Esophagus (tissue), 2 donors: ENCODE measurements around the gene ISL1. TPM values are rescaled to one million over a fixed set of nuclear protein-coding genes. Genes with fewer than 3 reads are reported as not detected.

Experiments
- H3K27ac ChIP-seq, 2 donors: one replicate each; pipeline ENCODE4 v1.5.1; 2013; ENCODE audit warnings: low read depth in 2 of 2, mild to moderate bottlenecking in 2 of 2, inconsistent platforms in 1 of 2, low read length in 1 of 2, moderate library complexity in 1 of 2
- H3K27me3 ChIP-seq, 2 donors: one replicate each; pipeline ENCODE4 v1.6.1; 2013; ENCODE audit warnings: low read length in 2 of 2, control low read depth in 1 of 2, mild to moderate bottlenecking in 1 of 2; ENCODE audit not compliant: insufficient read depth in 2 of 2, control insufficient read depth in 1 of 2
- H3K36me3 ChIP-seq, 2 donors: one replicate each; pipeline ENCODE4 v1.6.1; 2013; ENCODE audit warnings: low read length in 1 of 2; ENCODE audit not compliant: control insufficient read depth in 2 of 2, insufficient read depth in 2 of 2
- H3K4me1 ChIP-seq, 2 donors: one replicate each; pipeline ENCODE4 v1.6.1; 2013; ENCODE audit warnings: low read length in 1 of 2; ENCODE audit not compliant: control insufficient read depth in 2 of 2, insufficient read depth in 2 of 2
- H3K4me3 ChIP-seq, 2 donors: one replicate each; pipeline ENCODE4 v1.5.1; 2013; ENCODE audit warnings: low read length in 2 of 2, mild to moderate bottlenecking in 2 of 2, low read depth in 1 of 2, moderate library complexity in 1 of 2
- H3K9me3 ChIP-seq, 2 donors: one replicate each; pipeline ENCODE4 v1.6.1; 2013; ENCODE audit warnings: mild to moderate bottlenecking in 2 of 2, low read depth in 1 of 2, low read length in 1 of 2, moderate library complexity in 1 of 2; ENCODE audit not compliant: control insufficient read depth in 2 of 2, insufficient read depth in 1 of 2
- WGBS, 2 donors: extraction: QIAGEN DNeasy Blood & Tissue Kit; methylation state at CpG; one replicate each; pipeline ENCODE4 v1.1.7; 2013; 5-methylcytosine and 5-hydroxymethylcytosine counted together
- polyA plus RNA-seq, 2 donors: library from polyadenylated mRNA; stranded (reverse); fragments of 200-250 nt; gene quantifications; one replicate each; pipeline ENCODE4 v1.2.3, GENCODE V29; 2013
- donor health status: healthy with polysubstance abuse.
- donor health status: Bipolar disorder and iron deficiency.

The ISL1 gene
- polyA plus RNA-seq, 2 donors = 0.14 to 0.18 TPM

DNA sequence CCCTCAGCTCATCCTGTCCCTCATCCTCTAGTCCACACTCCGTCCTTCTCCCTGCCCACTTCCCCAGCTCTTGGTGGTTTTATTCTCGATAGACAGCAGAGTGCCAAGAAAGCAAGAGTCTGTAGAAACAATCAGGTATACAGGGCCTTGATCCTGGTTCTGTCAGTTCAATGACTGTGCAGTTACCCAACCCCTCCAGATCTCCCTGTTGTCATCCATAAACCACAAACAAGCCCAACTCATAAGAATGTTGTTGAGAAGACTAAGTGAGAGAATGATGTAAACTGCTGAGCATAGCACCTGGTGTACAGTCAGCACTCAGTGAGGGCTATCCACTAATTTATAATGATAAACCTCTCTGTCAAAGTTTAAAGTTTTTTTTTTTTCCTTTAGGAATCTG lies 31.3 kb downstream of the ISL1 start:
- no peaks in the 10 kb centered on the region for H3K36me3 ChIP-seq
- no peak overlapping the region for H3K27ac ChIP-seq
- H3K4me1 ChIP-seq = no peaks in the 10 kb centered on the region
- 72 to 79% methylated on average over 2 of the region's 2 CpGs for WGBS, 2 donors
- no peaks in the 10 kb centered on the region for H3K9me3 ChIP-seq
- H3K4me3 ChIP-seq = no peak overlapping the region
- no peaks in the 10 kb centered on the region for H3K27me3 ChIP-seq

- H3K27me3 ChIP-seq = no peaks in the 10 kb centered on the region
- WGBS, 2 donors = 82 to 84% methylated on average over 3 of the region's 3 CpGs
- no peaks in the 10 kb centered on the region for H3K9me3 ChIP-seq
- no peak overlapping the region for H3K4me3 ChIP-seq
- no peak overlapping the region for H3K27ac ChIP-seq
- H3K36me3 ChIP-seq = no peaks in the 10 kb centered on the region
- no peaks in the 10 kb centered on the region for H3K4me1 ChIP-seq
Observed at GRCh38 chr5:51416149-51416548, 32.9 kb downstream of the ISL1 start.

DNA sequence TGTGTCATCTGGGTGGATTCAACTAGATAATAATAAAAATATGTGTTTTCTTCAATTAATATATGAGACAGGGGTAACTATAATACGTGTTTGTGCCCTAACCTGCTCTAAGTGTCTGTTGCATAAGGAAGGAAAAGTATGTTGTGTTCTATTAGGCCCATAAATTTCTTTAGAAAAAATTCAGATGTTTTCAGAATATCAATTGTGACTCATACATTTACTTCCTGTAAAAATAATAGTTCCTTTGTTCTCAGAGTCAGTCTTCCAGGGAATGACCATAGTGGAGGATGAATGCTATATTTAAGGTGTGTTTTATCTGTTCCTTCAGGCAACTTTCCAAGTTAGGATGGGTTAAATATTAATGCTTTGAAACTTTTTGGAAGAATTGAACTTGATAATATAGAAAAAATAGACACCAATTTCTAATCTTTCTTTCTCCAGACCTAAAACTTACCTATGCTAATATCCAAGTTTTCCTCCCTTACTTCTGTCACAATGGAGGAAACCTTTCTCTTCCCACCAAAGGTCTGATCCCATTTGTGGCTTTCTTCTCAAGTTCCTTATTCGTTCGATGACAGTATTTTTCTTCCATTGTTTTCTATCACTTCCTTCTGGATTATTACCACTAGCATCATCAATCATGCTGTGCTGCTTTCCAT lies 49.9 kb downstream of the ISL1 start:
- H3K9me3 ChIP-seq = no peaks in the 10 kb centered on the region

GRCh38 chr5:51439232-51439631 lies 56.0 kb downstream of the ISL1 start:
- Histone ChIP-seq H3K36me3 (no peaks in the 10 kb centered on the region), H3K27me3 (no peaks in the 10 kb centered on the region), H3K9me3 (no peaks in the 10 kb centered on the region), H3K4me3 (no peak overlapping the region), H3K27ac (no peak overlapping the region), H3K4me1 (no peaks in the 10 kb centered on the region)

More for the DNA sequence above, 49.9 kb downstream of the ISL1 start:
- no peaks in the 10 kb centered on the region for H3K27me3 ChIP-seq
- no peak overlapping the region for H3K4me3 ChIP-seq
- H3K36me3 ChIP-seq = no peaks in the 10 kb centered on the region
- no peak overlapping the region for H3K27ac ChIP-seq
- WGBS, 2 donors = 55 to 67% methylated on average over 3 of the region's 3 CpGs
- no peaks in the 10 kb centered on the region for H3K4me1 ChIP-seq
